H1 (cell line): Measurements from ENCODE around the gene SLFNL1. TPM values are rescaled to one million over a fixed set of nuclear protein-coding genes. Genes with fewer than 3 reads are reported as not detected.

Source experiments
- CTCF ChIA-PET: fragments of 300-600 bp; sonication (Branson Sonifier 250); formaldehyde crosslinking; loops from one replicate; lab custom pipeline; 2021; ENCODE audit not compliant: partially characterized antibody; lab: Charles Lee
- POLR2A ChIA-PET: fragments of 300-600 bp; sonication (Branson Sonifier 250); formaldehyde crosslinking; loops from one replicate; lab custom pipeline; 2021; ENCODE audit warnings: inconsistent platforms; ENCODE audit not compliant: partially characterized antibody; lab: Charles Lee
- DNase-seq, 2 experiments: peaks; one replicate each; pipeline versions ENCODE4 v3.0.0 to v3.0.0-alpha.2; 2010 to 2022; ENCODE audit warnings: low spot score in 2 of 2, low read depth in 1 of 2, mixed read lengths in 1 of 2
- FAIRE-seq: peaks from 2 replicates; lab custom pipeline; 2011; peaks lifted over from hg19 to GRCh38; lab: Jason Lieb, UNC
- H2AFZ ChIP-seq: 2 replicates; pipeline ENCODE4 v1.8.1; 2012; ENCODE audit warnings: low read length, inconsistent platforms
- H2AK5ac ChIP-seq: 2 replicates; pipeline ENCODE4 v1.6.1; 2013; ENCODE audit warnings: low read depth, low read length
- H2BK120ac ChIP-seq: replicated peaks from 2 replicates; pipeline ENCODE3; 2013; ENCODE audit warnings: low read depth, low read length, inconsistent platforms
- H2BK12ac ChIP-seq: 2 replicates; pipeline ENCODE4 v1.6.1; 2013; ENCODE audit warnings: low read depth, low read length
- H2BK15ac ChIP-seq: 2 replicates; pipeline ENCODE4 v1.6.1; 2013; ENCODE audit warnings: low read length
- H2BK20ac ChIP-seq: 2 replicates; pipeline ENCODE4 v1.6.1; 2013; ENCODE audit warnings: low read length
- H2BK5ac ChIP-seq: 2 replicates; pipeline ENCODE4 v1.6.1; 2013; ENCODE audit warnings: low read depth, low read length
- H3K14ac ChIP-seq: 2 replicates; pipeline ENCODE4 v1.6.1; 2013; ENCODE audit warnings: inconsistent platforms; ENCODE audit not compliant: insufficient read length
- H3K18ac ChIP-seq: 2 replicates; pipeline ENCODE4 v1.6.1; 2013; ENCODE audit warnings: low read length; ENCODE audit errors: extremely low read depth
- H3K23ac ChIP-seq: 2 replicates; pipeline ENCODE4 v1.6.1; 2013; ENCODE audit warnings: inconsistent platforms; ENCODE audit not compliant: insufficient read length
- H3K23me2 ChIP-seq: 2 replicates; pipeline ENCODE4 v1.6.1; 2013; ENCODE audit warnings: low read depth, low read length
- H3K27ac ChIP-seq: 2 replicates; pipeline ENCODE4 v1.6.1; 2011; ENCODE audit warnings: low read depth, low read length, inconsistent platforms
- H3K27me3 ChIP-seq, 4 experiments: replicated peaks in 1 of 4; 1 replicate in 1 of 4; 2 replicates in 3 of 4; pipeline versions ENCODE4 v1.6.1 to v1.8.1; 2011 to 2013; ENCODE audit warnings: low read length in 3 of 4, mild to moderate bottlenecking in 3 of 4, inconsistent platforms in 2 of 4, mixed read lengths in 2 of 4, moderate library complexity in 1 of 4; ENCODE audit not compliant: control insufficient read depth in 3 of 4, insufficient read depth in 3 of 4; ENCODE audit errors: extremely low read depth in 1 of 4
- H3K36me3 ChIP-seq, 4 experiments: 2 replicates each; pipeline versions ENCODE4 v1.6.1 to v1.8.1; 2011 to 2013; ENCODE audit warnings: mild to moderate bottlenecking in 4 of 4, low read length in 3 of 4, moderate library complexity in 2 of 4, control low read depth in 1 of 4, inconsistent platforms in 1 of 4; ENCODE audit not compliant: insufficient read depth in 4 of 4, control insufficient read depth in 2 of 4
- H3K4ac ChIP-seq: replicated peaks from 2 replicates; pipeline ENCODE3; 2013; ENCODE audit warnings: low read length, low read depth, mixed read lengths, inconsistent platforms; ENCODE audit not compliant: insufficient read length
- H3K4me1 ChIP-seq, 4 experiments: replicated peaks in 1 of 4; 1 replicate in 1 of 4; 2 replicates in 3 of 4; pipeline versions ENCODE4 v1.6.1 to v1.8.1; 2011 to 2013; ENCODE audit warnings: low read length in 3 of 4, inconsistent platforms in 2 of 4, mixed read lengths in 1 of 4; ENCODE audit not compliant: insufficient read depth in 4 of 4, control insufficient read depth in 3 of 4
- H3K4me2 ChIP-seq, 2 experiments: 2 replicates each; pipeline versions ENCODE4 v1.6.1 to v1.8.1; 2011 to 2013; ENCODE audit warnings: low read depth in 2 of 2, low read length in 2 of 2, control low read depth in 1 of 2, inconsistent platforms in 1 of 2, mild to moderate bottlenecking in 1 of 2; ENCODE audit not compliant: insufficient read depth in 1 of 2
- H3K4me3 ChIP-seq, 4 experiments: fragments of 200-600, 300-600 bp in 1 of 4; sonication (generic), shearing (Covaris generic), sonication (Bioruptor Twin) in 1 of 4; 2 replicates each; pipeline versions ENCODE4 v1.5.1 to v1.8.1; 2011 to 2016; ENCODE audit warnings: low read length in 4 of 4, low read depth in 3 of 4, control low read depth in 2 of 4, inconsistent platforms in 2 of 4, mild to moderate bottlenecking in 2 of 4, mixed read lengths in 1 of 4, moderate library complexity in 1 of 4; ENCODE audit not compliant: insufficient read depth in 2 of 4; ENCODE audit errors: extremely low read depth in 1 of 4
- H3K56ac ChIP-seq: replicated peaks from 2 replicates; pipeline ENCODE3; 2013; ENCODE audit warnings: low read depth, mild to moderate bottlenecking, mixed read lengths, low read length, inconsistent platforms; ENCODE audit not compliant: insufficient read length
- H3K79me1 ChIP-seq: 2 replicates; pipeline ENCODE4 v1.6.1; 2013; ENCODE audit warnings: low read depth, low read length, control low read depth
- H3K79me2 ChIP-seq, 2 experiments: 2 replicates each; pipeline versions ENCODE4 v1.6.1 to v1.8.1; 2012 to 2013; ENCODE audit warnings: low read length in 2 of 2, mild to moderate bottlenecking in 2 of 2, inconsistent platforms in 1 of 2; ENCODE audit not compliant: insufficient read depth in 2 of 2, control insufficient read depth in 1 of 2
- H3K9ac ChIP-seq, 4 experiments: replicated peaks in 1 of 4; 1 replicate in 1 of 4; 2 replicates in 3 of 4; pipeline versions ENCODE4 v1.6.1 to v1.8.1; 2011 to 2013; ENCODE audit warnings: low read depth in 3 of 4, low read length in 3 of 4, control low read depth in 2 of 4, mild to moderate bottlenecking in 2 of 4, moderate library complexity in 2 of 4, inconsistent platforms in 1 of 4; ENCODE audit errors: extremely low read depth in 1 of 4
- H3K9me3 ChIP-seq, 2 experiments: 2 replicates each; pipeline versions ENCODE4 v1.6.1 to v1.8.1; 2012 to 2013; ENCODE audit warnings: mild to moderate bottlenecking in 2 of 2, moderate library complexity in 2 of 2, control low read depth in 1 of 2, inconsistent platforms in 1 of 2, low read depth in 1 of 2, low read length in 1 of 2, mixed read lengths in 1 of 2; ENCODE audit not compliant: insufficient read depth in 2 of 2
- H4K20me1 ChIP-seq, 2 experiments: replicated peaks in 1 of 2; 2 replicates each; pipeline versions ENCODE3 to v1.8.1; 2011 to 2013; ENCODE audit warnings: inconsistent platforms in 2 of 2, low read length in 2 of 2, mild to moderate bottlenecking in 1 of 2; ENCODE audit not compliant: insufficient read depth in 2 of 2, control insufficient read depth in 1 of 2
- H4K5ac ChIP-seq: 2 replicates; pipeline ENCODE4 v1.6.1; 2013; ENCODE audit warnings: low read length, low read depth, mixed read lengths, inconsistent platforms; ENCODE audit not compliant: insufficient read length
- H4K8ac ChIP-seq: 2 replicates; pipeline ENCODE4 v1.8.0; 2013; ENCODE audit warnings: mild to moderate bottlenecking, moderate library complexity, low read length, inconsistent platforms; ENCODE audit not compliant: insufficient read depth; ENCODE audit errors: extremely low read depth
- H4K91ac ChIP-seq: replicated peaks from 2 replicates; pipeline ENCODE3; 2013; ENCODE audit warnings: low read length, mixed read lengths, inconsistent platforms; ENCODE audit not compliant: insufficient read length
- BRCA1 ChIP-seq: IDR thresholded peaks from 2 replicates; pipeline ENCODE4 v1.6.1; 2012; ENCODE audit warnings: low read depth, low read length, improper control_type of control experiment
- CREB1 ChIP-seq: IDR thresholded peaks from 2 replicates; pipeline ENCODE4 v1.6.1; 2012; ENCODE audit warnings: inconsistent platforms
- GTF2F1 ChIP-seq: IDR thresholded peaks from 2 replicates; pipeline ENCODE4 v1.6.1; 2012; ENCODE audit warnings: low read depth, low read length, improper control_type of control experiment, borderline replicate concordance
- JUND ChIP-seq: IDR thresholded peaks from 2 replicates; pipeline ENCODE4 v1.6.1; 2011; ENCODE audit warnings: mild to moderate bottlenecking, improper control_type of control experiment, low read length
- POLR2AphosphoS5 ChIP-seq: IDR thresholded peaks from 2 replicates; pipeline ENCODE4 v1.6.1; 2011; ENCODE audit warnings: low read depth, low read length
- RBBP5 ChIP-seq: IDR thresholded peaks from 2 replicates; pipeline ENCODE4 v1.7.1; 2012; ENCODE audit warnings: low read depth, mild to moderate bottlenecking, inconsistent platforms, low read length, moderate library complexity, borderline replicate concordance
- SAP30 ChIP-seq: fragments of 300-600 bp; sonication (generic); IDR thresholded peaks from 2 replicates; pipeline ENCODE4 v1.7.1; 2012; ENCODE audit warnings: low read length, moderate library complexity, mild to moderate bottlenecking, inconsistent platforms; ENCODE audit not compliant: insufficient read depth, insufficient replicate concordance
- SP4 ChIP-seq: IDR thresholded peaks from 2 replicates; pipeline ENCODE4 v1.6.1; 2012; ENCODE audit warnings: low read length, inconsistent platforms
- SRF ChIP-seq: IDR thresholded peaks from 2 replicates; pipeline ENCODE4 v1.6.1; 2011; ENCODE audit warnings: mild to moderate bottlenecking, low read depth, low read length, moderate library complexity
- WGBS, 2 experiments: shearing (Covaris generic) in 1 of 2; methylation state at CpG; one replicate each; pipeline versions ENCODE4 v1.1.6 to v1.1.7; 2013 to 2015; ENCODE audit warnings: low lambda C conversion rate in 2 of 2, mixed read lengths in 2 of 2, inconsistent platforms in 1 of 2, low coverage in 1 of 2, missing lambda C conversion rate in 1 of 2; ENCODE audit not compliant: insufficient replicate concordance in 2 of 2, insufficient coverage in 1 of 2, insufficient read length in 1 of 2; ENCODE audit errors: extremely low coverage in 1 of 2, missing lambda C conversion rate in 1 of 2; 5-methylcytosine and 5-hydroxymethylcytosine counted together
- polyA plus RNA-seq, 7 experiments: library from polyadenylated mRNA; depleted of rRNA in 3 of 7; stranded (reverse) in 5 of 7; unstranded in 2 of 7; fragments of >200 nt in 5 of 7; fragments of 200-250 nt in 2 of 7; gene quantifications; 1 replicate in 5 of 7; 2 replicates in 1 of 7; 4 replicates in 1 of 7; pipeline versions ENCODE4 v1.2.1 to v1.2.3, GENCODE V29; 2011 to 2013; ENCODE audit warnings: missing spikeins in 2 of 7, mixed read lengths in 2 of 7
- total RNA-seq: library from RNA; stranded (reverse); fragmentation: NEBNext Ultra II Directional; extraction: Animal tissue kit (Norgen Biotek cat#: 25700); gene quantifications from 2 replicates; pipeline ENCODE4 v1.2.1, GENCODE V29; 2021
- TF ChIP-seq, protein P1 (sequence below): IDR thresholded peaks from 2 replicates; pipeline ENCODE4 v1.6.1; 2011; ENCODE audit warnings: low read length, improper control_type of control experiment
- TF ChIP-seq, protein P2 (sequence below), 3 experiments: IDR thresholded peaks; 1 replicate in 2 of 3; 2 replicates in 1 of 3; pipeline versions ENCODE4 v1.5.1 to v1.6.1; 2011; ENCODE audit warnings: low read length in 3 of 3, mild to moderate bottlenecking in 3 of 3, inconsistent platforms in 2 of 3, low read depth in 1 of 3, moderate library complexity in 1 of 3; ENCODE audit not compliant: insufficient read depth in 1 of 3; ENCODE audit errors: control extremely low read depth in 1 of 3

The SLFNL1 gene
- total and polyA plus RNA-seq, 2 of the 8 experiments (the other 6 are each of a cell fraction or from before 2014, with no cell fraction given): not detected

DNA sequence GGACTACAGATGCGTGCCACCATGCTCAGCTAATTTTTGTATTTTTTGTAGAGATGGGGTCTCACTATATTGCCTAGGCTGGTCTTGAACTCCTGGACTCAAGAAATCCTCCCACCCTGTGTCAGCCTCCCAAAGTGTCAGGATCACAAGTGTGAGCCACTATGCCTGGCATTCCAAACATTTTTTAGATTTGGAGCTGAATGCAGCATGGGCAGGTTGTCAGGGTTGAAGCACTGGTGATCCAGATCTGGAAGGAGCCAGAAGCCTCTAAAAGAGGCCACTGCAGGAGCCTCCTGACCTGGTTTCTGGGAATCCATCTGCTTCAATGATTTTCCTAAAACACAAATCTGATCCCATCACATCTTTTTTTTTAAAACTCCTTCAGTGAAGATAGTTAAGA is 43.8 kb downstream of the SLFNL1 start:
- H4K20me1 ChIP-seq: peaks cover 3 to 10% of the 10 kb centered on the region in 2 experiments
- peaks cover 17 to 27% of the 10 kb centered on the region in 2 experiments for H3K79me2 ChIP-seq
- no peak overlapping the region for H4K5ac ChIP-seq
- H3K4me2 ChIP-seq: no peak overlapping the region
- no peak overlapping the region for H2BK20ac ChIP-seq
- 100% methylated on average over 1 of the region's 1 CpG; no CpG with 5 or more reads in 1 of the 2 experiments for WGBS, 2 experiments
- H3K4ac ChIP-seq: no peak overlapping the region
- H3K23me2 ChIP-seq: peaks cover 11% of the 10 kb centered on the region; the same call in 1 of the 2 replicates
- no peak overlapping the region for H3K56ac ChIP-seq
- H3K79me1 ChIP-seq: no peaks in the 10 kb centered on the region
- H4K8ac ChIP-seq: no peak overlapping the region
- H3K9ac ChIP-seq: no peak overlapping the region
- peaks cover 4 to 11% (median 6%) of the 10 kb centered on the region in 4 experiments; a peak in 5 of 7 replicates for H3K4me1 ChIP-seq
- ChIA-PET POLR2A (interaction anchor here (1.0 kb wide), 1 partner anchor 44 kb away, joined by 3 read pairs; the partner anchor contains the start of gene SLFNL1), CTCF (interaction anchor here (0.6 to 0.9 kb wide), 2 partner anchors 29 to 213 kb away, joined by 3 to 5 read pairs; no protein-coding TSS in a partner anchor)
- no peaks in the 10 kb centered on the region for H3K36me3 ChIP-seq
- H3K9me3 ChIP-seq: no peaks in the 10 kb centered on the region
- no peak overlapping the region for H4K91ac ChIP-seq
- no peak overlapping the region for H2BK15ac ChIP-seq
- no peak overlapping the region for H2BK12ac ChIP-seq
- H3K4me3 ChIP-seq: no peak overlapping the region
- no peaks in the 10 kb centered on the region for H3K27me3 ChIP-seq
- no peak overlapping the region for H2AK5ac ChIP-seq
- H3K18ac ChIP-seq: no peak overlapping the region
- FAIRE-seq (no peak), DNase-seq (no peak)
- H3K27ac ChIP-seq: no peak overlapping the region
- no peak overlapping the region for H2AFZ ChIP-seq
- no peak overlapping the region for H3K14ac ChIP-seq
- H2BK120ac ChIP-seq: no peak overlapping the region
- no peak overlapping the region for H2BK5ac ChIP-seq
- no peak overlapping the region for H3K23ac ChIP-seq
- TF ChIP-seq, protein P1, sequence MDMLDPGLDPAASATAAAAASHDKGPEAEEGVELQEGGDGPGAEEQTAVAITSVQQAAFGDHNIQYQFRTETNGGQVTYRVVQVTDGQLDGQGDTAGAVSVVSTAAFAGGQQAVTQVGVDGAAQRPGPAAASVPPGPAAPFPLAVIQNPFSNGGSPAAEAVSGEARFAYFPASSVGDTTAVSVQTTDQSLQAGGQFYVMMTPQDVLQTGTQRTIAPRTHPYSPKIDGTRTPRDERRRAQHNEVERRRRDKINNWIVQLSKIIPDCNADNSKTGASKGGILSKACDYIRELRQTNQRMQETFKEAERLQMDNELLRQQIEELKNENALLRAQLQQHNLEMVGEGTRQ: no peak
- TF ChIP-seq BRCA1: no peak
- TF ChIP-seq, protein P2, sequence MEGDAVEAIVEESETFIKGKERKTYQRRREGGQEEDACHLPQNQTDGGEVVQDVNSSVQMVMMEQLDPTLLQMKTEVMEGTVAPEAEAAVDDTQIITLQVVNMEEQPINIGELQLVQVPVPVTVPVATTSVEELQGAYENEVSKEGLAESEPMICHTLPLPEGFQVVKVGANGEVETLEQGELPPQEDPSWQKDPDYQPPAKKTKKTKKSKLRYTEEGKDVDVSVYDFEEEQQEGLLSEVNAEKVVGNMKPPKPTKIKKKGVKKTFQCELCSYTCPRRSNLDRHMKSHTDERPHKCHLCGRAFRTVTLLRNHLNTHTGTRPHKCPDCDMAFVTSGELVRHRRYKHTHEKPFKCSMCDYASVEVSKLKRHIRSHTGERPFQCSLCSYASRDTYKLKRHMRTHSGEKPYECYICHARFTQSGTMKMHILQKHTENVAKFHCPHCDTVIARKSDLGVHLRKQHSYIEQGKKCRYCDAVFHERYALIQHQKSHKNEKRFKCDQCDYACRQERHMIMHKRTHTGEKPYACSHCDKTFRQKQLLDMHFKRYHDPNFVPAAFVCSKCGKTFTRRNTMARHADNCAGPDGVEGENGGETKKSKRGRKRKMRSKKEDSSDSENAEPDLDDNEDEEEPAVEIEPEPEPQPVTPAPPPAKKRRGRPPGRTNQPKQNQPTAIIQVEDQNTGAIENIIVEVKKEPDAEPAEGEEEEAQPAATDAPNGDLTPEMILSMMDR (IDR thresholded peaks at IDR 0.05; ENCODE audit: control extremely low read depth in 1 of 3, insufficient read depth in 1 of 3, low read depth in 1 of 3, low read length in 3 of 3): no peak
- TF ChIP-seq POLR2AphosphoS5: no peak
- no peak for TF ChIP-seq RBBP5
- TF ChIP-seq JUND: no peak
- TF ChIP-seq CREB1: no peak
- TF ChIP-seq SAP30: no peak
- TF ChIP-seq SRF: no peak
- no peak for TF ChIP-seq SP4
- no peak for TF ChIP-seq GTF2F1
